ENCODE measurements around the gene GPSM1. TPM values are rescaled to one million over a fixed set of nuclear protein-coding genes. Genes with fewer than 3 reads are reported as not detected.

Gene GPSM1
- total and polyA plus RNA-seq, 2 experiments from 2014 or later = 25.5 to 30.0 TPM

GRCh38 chr9:136381966-136382513 lies 54.7 kb downstream of the GPSM1 start:
- Histone ChIP-seq H3K4me2 (no peak overlapping the region), H3K27ac (no peak overlapping the region), H3K36me3 (replicated peaks; ENCODE audit: insufficient read depth, low read depth) (no peaks in the 10 kb centered on the region), H3K9me2 (replicated peaks; ENCODE audit: insufficient read depth) (no peaks in the 10 kb centered on the region), H3K27me3 (no peaks in the 10 kb centered on the region), H3K9me3 (ENCODE audit: low read depth) (no peaks in the 10 kb centered on the region), H4K20me1 (ENCODE audit: insufficient read depth, poor library complexity, severe bottlenecking) (no peaks in the 10 kb centered on the region), H3K4me3 (no peak overlapping the region), H2AFZ (no peak overlapping the region), H3K79me2 (no peaks in the 10 kb centered on the region), H3K4me1 (ENCODE audit: insufficient read depth) (no peaks in the 10 kb centered on the region)
- 92% methylated on average over 25 of the region's 25 CpGs for WGBS (ENCODE audit: low lambda C conversion rate, missing lambda C conversion rate)
- no peak for TF ChIP-seq EZH2 (IDR thresholded peaks at IDR 0.05; ENCODE audit: borderline replicate concordance)
- no peak for TF ChIP-seq CTCF (IDR thresholded peaks at IDR 0.05; ENCODE audit: poor library complexity)
- no peak for TF ChIP-seq EZH2phosphoT487 (IDR thresholded peaks at IDR 0.05; ENCODE audit: low read depth, severe bottlenecking, unreplicated experiment)
- DNase-seq (ENCODE audit: low spot score) = no peak

GRCh38 chr9:136383436-136383835 lies 56.1 kb downstream of the GPSM1 start:
- no peaks in the 10 kb centered on the region for H3K36me3 ChIP-seq (replicated peaks; ENCODE audit: insufficient read depth, low read depth)
- H4K20me1 ChIP-seq (ENCODE audit: insufficient read depth, poor library complexity, severe bottlenecking) = no peaks in the 10 kb centered on the region
- no peaks in the 10 kb centered on the region for H3K27me3 ChIP-seq
- no peaks in the 10 kb centered on the region for H3K79me2 ChIP-seq
- H3K9me3 ChIP-seq (ENCODE audit: low read depth) = no peaks in the 10 kb centered on the region
- no peak overlapping the region for H3K27ac ChIP-seq
- H3K4me2 ChIP-seq = no peak overlapping the region
- TF ChIP-seq EZH2phosphoT487 (IDR thresholded peaks at IDR 0.05; ENCODE audit: low read depth, severe bottlenecking, unreplicated experiment) = no peak
- no peak for TF ChIP-seq CTCF (IDR thresholded peaks at IDR 0.05; ENCODE audit: poor library complexity)
- TF ChIP-seq EZH2 (IDR thresholded peaks at IDR 0.05; ENCODE audit: borderline replicate concordance) = no peak
- H3K4me3 ChIP-seq = no peak overlapping the region
- H3K9me2 ChIP-seq (replicated peaks; ENCODE audit: insufficient read depth) = no peaks in the 10 kb centered on the region
- H2AFZ ChIP-seq = no peak overlapping the region
- 99% methylated on average over 20 of the region's 20 CpGs for WGBS (ENCODE audit: low lambda C conversion rate, missing lambda C conversion rate)
- DNase-seq (ENCODE audit: low spot score) = no peak
- no peaks in the 10 kb centered on the region for H3K4me1 ChIP-seq (ENCODE audit: insufficient read depth)

GRCh38 chr9:136385015-136385414 lies 57.7 kb downstream of the GPSM1 start:
- 97% methylated on average over 11 of the region's 11 CpGs for WGBS (ENCODE audit: low lambda C conversion rate, missing lambda C conversion rate)
- TF ChIP-seq CTCF (IDR thresholded peaks at IDR 0.05; ENCODE audit: poor library complexity) (no peak), EZH2phosphoT487 (IDR thresholded peaks at IDR 0.05; ENCODE audit: low read depth, severe bottlenecking, unreplicated experiment) (no peak), EZH2 (IDR thresholded peaks at IDR 0.05; ENCODE audit: borderline replicate concordance) (no peak)
- H3K4me1 ChIP-seq (ENCODE audit: insufficient read depth) = no peaks in the 10 kb centered on the region
- no peaks in the 10 kb centered on the region for H3K9me3 ChIP-seq (ENCODE audit: low read depth)
- no peak overlapping the region for H3K4me3 ChIP-seq
- H3K27ac ChIP-seq = no peak overlapping the region
- H3K27me3 ChIP-seq = no peaks in the 10 kb centered on the region
- H4K20me1 ChIP-seq (ENCODE audit: insufficient read depth, poor library complexity, severe bottlenecking) = no peaks in the 10 kb centered on the region
- H3K79me2 ChIP-seq = no peaks in the 10 kb centered on the region
- no peak overlapping the region for H2AFZ ChIP-seq
- H3K4me2 ChIP-seq = no peak overlapping the region
- H3K36me3 ChIP-seq (replicated peaks; ENCODE audit: insufficient read depth, low read depth) = no peaks in the 10 kb centered on the region
- no peaks in the 10 kb centered on the region for H3K9me2 ChIP-seq (replicated peaks; ENCODE audit: insufficient read depth)
- DNase-seq (ENCODE audit: low spot score) = no peak
